WTC11 (cell line): ENCODE measurements around the gene SLC9A3. TPM values are rescaled to one million over a fixed set of nuclear protein-coding genes. Genes with fewer than 3 reads are reported as not detected.
A peak's percentile ranks its signal among the peaks of the same experiment; 100 is the strongest.

Source experiments
- ATAC-seq: fragments of 200-7000 bp; cut with Tn5 transposase; 2 replicates; pipeline ENCODE4 v1.10.0; 2021; ENCODE audit warnings: mild to moderate bottlenecking, moderate library complexity
- CTCF ChIA-PET: fragments of 300-600 bp; sonication (Branson Sonifier 250); formaldehyde crosslinking; loops from one replicate; lab custom pipeline; 2021; ENCODE audit warnings: antibody characterized with exemption; lab: Charles Lee
- POLR2A ChIA-PET: fragments of 350-600 bp; sonication (Branson Sonifier 250); formaldehyde crosslinking; loops from one replicate; lab custom pipeline; 2021; ENCODE audit warnings: antibody characterized with exemption; lab: Charles Lee
- DNase-seq: peaks from one replicate; pipeline ENCODE4 v3.0.0; 2021; ENCODE audit warnings: low spot score
- H3K27ac Mint-ChIP-seq: 2 replicates; pipeline ENCODE4 v1.8.0; 2021; ENCODE audit warnings: mixed read lengths
- H3K27me3 Mint-ChIP-seq: 2 replicates; pipeline ENCODE4 v1.8.0; 2021; ENCODE audit warnings: low read depth, mild to moderate bottlenecking, moderate library complexity, mixed read lengths
- H3K36me3 Mint-ChIP-seq: 2 replicates; pipeline ENCODE4 v1.8.0; 2021; ENCODE audit warnings: mixed read lengths
- H3K4me1 Mint-ChIP-seq: 2 replicates; pipeline ENCODE4 v1.8.0; 2022; ENCODE audit warnings: mixed read lengths
- H3K4me3 Mint-ChIP-seq: 2 replicates; pipeline ENCODE4 v1.8.0; 2021; ENCODE audit warnings: mild to moderate bottlenecking, moderate library complexity, mixed read lengths
- H3K9me3 Mint-ChIP-seq: 2 replicates; pipeline ENCODE4 v1.8.0; 2021; ENCODE audit warnings: mixed read lengths
- CBFB ChIP-seq: sonication (generic); formaldehyde crosslinking; IDR thresholded peaks from 2 replicates; pipeline ENCODE4 v1.8.1; 2022; ENCODE audit warnings: mild to moderate bottlenecking, low read depth, missing genetic modification reagents
- CREB1 ChIP-seq: sonication (generic); formaldehyde crosslinking; IDR thresholded peaks from 2 replicates; pipeline ENCODE4 v1.8.0; 2023; ENCODE audit warnings: mild to moderate bottlenecking, missing genetic modification reagents
- EMX1 ChIP-seq: fragments of 250-450 bp; sonication (Bioruptor Pico); IDR thresholded peaks from 2 replicates; pipeline ENCODE4 v1.8.0; 2021; ENCODE audit warnings: mild to moderate bottlenecking
- ETV6 ChIP-seq: sonication (generic); formaldehyde crosslinking; IDR thresholded peaks from 2 replicates; pipeline ENCODE4 v1.8.1; 2022; ENCODE audit warnings: mild to moderate bottlenecking, missing genetic modification reagents
- JAZF1 ChIP-seq: fragments of 250-450 bp; sonication (Bioruptor Pico); IDR thresholded peaks from 2 replicates; pipeline ENCODE4 v1.9.0; 2021; ENCODE audit warnings: moderate library complexity, mild to moderate bottlenecking, inconsistent platforms
- KAT7 ChIP-seq: sonication (generic); formaldehyde crosslinking; IDR thresholded peaks from 2 replicates; pipeline ENCODE4 v1.8.1; 2023; ENCODE audit warnings: missing genetic modification reagents, mild to moderate bottlenecking, borderline replicate concordance
- NFE2L1 ChIP-seq: sonication (generic); formaldehyde crosslinking; IDR thresholded peaks from 2 replicates; pipeline ENCODE4 v1.8.1; 2023; ENCODE audit warnings: missing genetic modification reagents
- PRRX2 ChIP-seq: fragments of 250-450 bp; sonication (Bioruptor Pico); IDR thresholded peaks from 2 replicates; pipeline ENCODE4 v1.8.0; 2021; ENCODE audit warnings: mild to moderate bottlenecking
- RELA ChIP-seq: sonication (generic); formaldehyde crosslinking; IDR thresholded peaks from 2 replicates; pipeline ENCODE4 v1.8.1; 2022; ENCODE audit warnings: missing genetic modification reagents, mild to moderate bottlenecking, borderline replicate concordance
- SMAD4 ChIP-seq: sonication (generic); formaldehyde crosslinking; IDR thresholded peaks from 2 replicates; pipeline ENCODE4 v1.8.0; 2022; ENCODE audit warnings: mild to moderate bottlenecking, missing genetic modification reagents
- TP53 ChIP-seq: sonication (generic); formaldehyde crosslinking; IDR thresholded peaks from 2 replicates; pipeline ENCODE4 v1.8.1; 2023; ENCODE audit warnings: mild to moderate bottlenecking, missing genetic modification reagents
- ZNF232 ChIP-seq: sonication (generic); formaldehyde crosslinking; IDR thresholded peaks from 2 replicates; pipeline ENCODE4 v1.8.0; 2022; ENCODE audit warnings: mild to moderate bottlenecking, missing genetic modification reagents
- ZNF416 ChIP-seq: fragments of 250-450 bp; sonication (Bioruptor Pico); IDR thresholded peaks from 2 replicates; pipeline ENCODE4 v1.9.0; 2021; ENCODE audit warnings: mild to moderate bottlenecking, inconsistent platforms
- total RNA-seq: library from RNA; stranded (reverse); gene quantifications from 3 replicates; pipeline ENCODE4 v1.2.3, GENCODE V29; 2021
- TF ChIP-seq, protein P1 (sequence below): sonication (generic); formaldehyde crosslinking; IDR thresholded peaks from 2 replicates; pipeline ENCODE4 v1.8.1; 2023; ENCODE audit warnings: mild to moderate bottlenecking, missing genetic modification reagents
- TF ChIP-seq, protein P2 (sequence below): sonication (generic); formaldehyde crosslinking; IDR thresholded peaks from 2 replicates; pipeline ENCODE4 v1.8.0; 2022; ENCODE audit warnings: mild to moderate bottlenecking, missing genetic modification reagents
- TF ChIP-seq, protein P3 (sequence below): fragments of 250-450 bp; sonication (Bioruptor Pico); IDR thresholded peaks from 2 replicates; pipeline ENCODE4 v1.8.0; 2021; ENCODE audit warnings: mild to moderate bottlenecking
- TF ChIP-seq, protein P4 (sequence below): sonication (generic); formaldehyde crosslinking; IDR thresholded peaks from 2 replicates; pipeline ENCODE4 v1.8.1; 2022; ENCODE audit warnings: low read depth, missing genetic modification reagents, borderline replicate concordance
- TF ChIP-seq, protein P5 (sequence below): sonication (generic); formaldehyde crosslinking; IDR thresholded peaks from 2 replicates; pipeline ENCODE4 v1.8.1; 2023; ENCODE audit warnings: mild to moderate bottlenecking, missing genetic modification reagents
- TF ChIP-seq, protein P6 (sequence below): sonication (generic); formaldehyde crosslinking; IDR thresholded peaks from 2 replicates; pipeline ENCODE4 v1.8.0; 2022; ENCODE audit warnings: mild to moderate bottlenecking, missing genetic modification reagents
- TF ChIP-seq, protein P7 (sequence below): fragments of 250-450 bp; sonication (Bioruptor Pico); IDR thresholded peaks from 2 replicates; pipeline ENCODE4 v1.9.0; 2021; ENCODE audit warnings: mild to moderate bottlenecking
- TF ChIP-seq, protein P8 (sequence below): sonication (generic); formaldehyde crosslinking; IDR thresholded peaks from 2 replicates; pipeline ENCODE4 v1.8.1; 2022; ENCODE audit warnings: mild to moderate bottlenecking, missing genetic modification reagents, moderate library complexity, borderline replicate concordance

The SLC9A3 gene
- total RNA-seq, 1 experiment from 2014 or later, result 1.6 TPM

DNA sequence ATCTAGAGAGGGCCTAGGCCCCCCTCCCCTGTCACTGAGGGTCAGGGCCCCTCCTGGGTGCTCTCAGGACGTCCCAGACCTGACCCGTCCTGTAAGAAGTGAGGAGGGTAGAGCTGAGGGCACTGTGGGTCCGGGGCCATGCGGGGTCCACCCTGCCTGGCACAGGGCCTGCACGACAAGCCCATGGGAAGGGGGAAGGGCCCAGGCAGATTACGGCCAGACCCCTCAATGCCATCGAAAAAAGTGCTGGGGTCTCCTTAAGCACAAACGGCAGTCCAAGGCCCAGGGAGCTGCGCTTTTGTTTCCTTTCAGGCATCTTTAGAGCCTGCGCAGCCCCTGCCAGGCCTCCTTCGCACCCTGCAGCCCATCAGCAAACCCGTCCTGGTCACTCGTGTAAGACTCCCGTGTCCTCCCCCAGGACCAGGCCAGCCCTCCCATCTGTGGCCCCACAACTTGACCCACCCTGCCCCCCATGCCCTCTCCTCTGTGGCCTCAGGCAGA is 85.7 kb downstream of the SLC9A3 start:
- no peaks in the 10 kb centered on the region for H3K9me3 Mint-ChIP-seq
- DNase-seq, result peak; percentile 18
- CTCF ChIA-PET, result interaction anchor here (2.7 kb wide), 1 partner anchor 8 kb away, joined by 27 read pairs; no protein-coding TSS in a partner anchor

DNA sequence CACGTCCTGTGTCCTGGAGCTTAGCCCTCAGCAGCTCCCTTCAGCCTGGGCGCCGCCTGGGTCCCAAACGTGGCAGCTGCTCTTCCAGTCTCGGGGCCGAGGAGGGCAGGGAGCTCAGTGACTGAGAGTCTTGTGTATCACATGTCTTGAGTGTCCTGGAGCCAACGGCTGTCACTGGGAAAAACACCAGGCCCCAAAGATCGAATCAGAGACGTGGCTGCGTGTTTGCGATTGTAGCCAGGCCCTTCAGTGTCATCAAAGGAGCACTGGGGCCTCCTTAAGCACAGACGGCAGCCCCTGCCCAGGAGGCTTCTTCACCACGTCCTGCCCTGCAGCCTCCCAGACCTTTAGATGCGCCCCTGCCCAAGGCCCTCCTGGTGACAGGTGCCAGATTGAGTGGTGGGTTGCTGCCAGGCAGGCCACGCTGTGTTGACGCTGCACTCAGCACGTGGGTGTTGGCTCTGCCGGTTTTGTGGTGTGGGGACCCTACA is 86.9 kb downstream of the SLC9A3 start:
- DNase-seq, result peak; percentile 11
- Mint-ChIP-seq H3K27ac (no peak overlapping the region), H3K9me3 (no peaks in the 10 kb centered on the region), H3K4me3 (no peak overlapping the region), H3K4me1 (peaks cover 5% of the 10 kb centered on the region), H3K36me3 (no peaks in the 10 kb centered on the region), H3K27me3 (peaks cover 5% of the 10 kb centered on the region)
- ChIA-PET POLR2A (no interaction called here), CTCF (interaction anchor here (1.1 to 2.7 kb wide), 9 partner anchors 9 to 120 kb away, joined by 3 to 27 read pairs (median 6); partner anchors contain the start of gene AHRR)
- ATAC-seq, result no peak
- TF ChIP-seq EMX1, result no peak
- TF ChIP-seq ETV6 (CRISPR knock-in tag), result no peak
- TF ChIP-seq, protein P1, sequence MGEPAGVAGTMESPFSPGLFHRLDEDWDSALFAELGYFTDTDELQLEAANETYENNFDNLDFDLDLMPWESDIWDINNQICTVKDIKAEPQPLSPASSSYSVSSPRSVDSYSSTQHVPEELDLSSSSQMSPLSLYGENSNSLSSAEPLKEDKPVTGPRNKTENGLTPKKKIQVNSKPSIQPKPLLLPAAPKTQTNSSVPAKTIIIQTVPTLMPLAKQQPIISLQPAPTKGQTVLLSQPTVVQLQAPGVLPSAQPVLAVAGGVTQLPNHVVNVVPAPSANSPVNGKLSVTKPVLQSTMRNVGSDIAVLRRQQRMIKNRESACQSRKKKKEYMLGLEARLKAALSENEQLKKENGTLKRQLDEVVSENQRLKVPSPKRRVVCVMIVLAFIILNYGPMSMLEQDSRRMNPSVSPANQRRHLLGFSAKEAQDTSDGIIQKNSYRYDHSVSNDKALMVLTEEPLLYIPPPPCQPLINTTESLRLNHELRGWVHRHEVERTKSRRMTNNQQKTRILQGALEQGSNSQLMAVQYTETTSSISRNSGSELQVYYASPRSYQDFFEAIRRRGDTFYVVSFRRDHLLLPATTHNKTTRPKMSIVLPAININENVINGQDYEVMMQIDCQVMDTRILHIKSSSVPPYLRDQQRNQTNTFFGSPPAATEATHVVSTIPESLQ (CRISPR knock-in tag), result no peak
- no peak for TF ChIP-seq NFE2L1
- TF ChIP-seq, protein P2, sequence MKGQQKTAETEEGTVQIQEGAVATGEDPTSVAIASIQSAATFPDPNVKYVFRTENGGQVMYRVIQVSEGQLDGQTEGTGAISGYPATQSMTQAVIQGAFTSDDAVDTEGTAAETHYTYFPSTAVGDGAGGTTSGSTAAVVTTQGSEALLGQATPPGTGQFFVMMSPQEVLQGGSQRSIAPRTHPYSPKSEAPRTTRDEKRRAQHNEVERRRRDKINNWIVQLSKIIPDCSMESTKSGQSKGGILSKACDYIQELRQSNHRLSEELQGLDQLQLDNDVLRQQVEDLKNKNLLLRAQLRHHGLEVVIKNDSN, result no peak
- TF ChIP-seq, protein P3, sequence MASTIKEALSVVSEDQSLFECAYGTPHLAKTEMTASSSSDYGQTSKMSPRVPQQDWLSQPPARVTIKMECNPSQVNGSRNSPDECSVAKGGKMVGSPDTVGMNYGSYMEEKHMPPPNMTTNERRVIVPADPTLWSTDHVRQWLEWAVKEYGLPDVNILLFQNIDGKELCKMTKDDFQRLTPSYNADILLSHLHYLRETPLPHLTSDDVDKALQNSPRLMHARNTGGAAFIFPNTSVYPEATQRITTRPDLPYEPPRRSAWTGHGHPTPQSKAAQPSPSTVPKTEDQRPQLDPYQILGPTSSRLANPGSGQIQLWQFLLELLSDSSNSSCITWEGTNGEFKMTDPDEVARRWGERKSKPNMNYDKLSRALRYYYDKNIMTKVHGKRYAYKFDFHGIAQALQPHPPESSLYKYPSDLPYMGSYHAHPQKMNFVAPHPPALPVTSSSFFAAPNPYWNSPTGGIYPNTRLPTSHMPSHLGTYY (CRISPR knock-in tag), result no peak
- TF ChIP-seq KAT7 (CRISPR knock-in tag), result no peak
- TF ChIP-seq RELA (CRISPR knock-in tag), result no peak
- TF ChIP-seq ZNF232, result no peak
- no peak for TF ChIP-seq CBFB (CRISPR knock-in tag)
- TF ChIP-seq, protein P4, sequence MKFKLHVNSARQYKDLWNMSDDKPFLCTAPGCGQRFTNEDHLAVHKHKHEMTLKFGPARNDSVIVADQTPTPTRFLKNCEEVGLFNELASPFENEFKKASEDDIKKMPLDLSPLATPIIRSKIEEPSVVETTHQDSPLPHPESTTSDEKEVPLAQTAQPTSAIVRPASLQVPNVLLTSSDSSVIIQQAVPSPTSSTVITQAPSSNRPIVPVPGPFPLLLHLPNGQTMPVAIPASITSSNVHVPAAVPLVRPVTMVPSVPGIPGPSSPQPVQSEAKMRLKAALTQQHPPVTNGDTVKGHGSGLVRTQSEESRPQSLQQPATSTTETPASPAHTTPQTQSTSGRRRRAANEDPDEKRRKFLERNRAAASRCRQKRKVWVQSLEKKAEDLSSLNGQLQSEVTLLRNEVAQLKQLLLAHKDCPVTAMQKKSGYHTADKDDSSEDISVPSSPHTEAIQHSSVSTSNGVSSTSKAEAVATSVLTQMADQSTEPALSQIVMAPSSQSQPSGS (CRISPR knock-in tag), result no peak
- TF ChIP-seq, protein P5, sequence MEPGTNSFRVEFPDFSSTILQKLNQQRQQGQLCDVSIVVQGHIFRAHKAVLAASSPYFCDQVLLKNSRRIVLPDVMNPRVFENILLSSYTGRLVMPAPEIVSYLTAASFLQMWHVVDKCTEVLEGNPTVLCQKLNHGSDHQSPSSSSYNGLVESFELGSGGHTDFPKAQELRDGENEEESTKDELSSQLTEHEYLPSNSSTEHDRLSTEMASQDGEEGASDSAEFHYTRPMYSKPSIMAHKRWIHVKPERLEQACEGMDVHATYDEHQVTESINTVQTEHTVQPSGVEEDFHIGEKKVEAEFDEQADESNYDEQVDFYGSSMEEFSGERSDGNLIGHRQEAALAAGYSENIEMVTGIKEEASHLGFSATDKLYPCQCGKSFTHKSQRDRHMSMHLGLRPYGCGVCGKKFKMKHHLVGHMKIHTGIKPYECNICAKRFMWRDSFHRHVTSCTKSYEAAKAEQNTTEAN (CRISPR knock-in tag), result no peak
- TF ChIP-seq PRRX2 (CRISPR knock-in tag), result no peak
- no peak for TF ChIP-seq CREB1 (CRISPR knock-in tag)
- TF ChIP-seq ZNF416 (CRISPR knock-in tag), result no peak

More for the DNA sequence above, 85.7 kb downstream of the SLC9A3 start:
- H3K27me3 Mint-ChIP-seq, result peaks cover 5% of the 10 kb centered on the region
- H3K36me3 Mint-ChIP-seq, result no peaks in the 10 kb centered on the region
- no peak for ATAC-seq
- peaks cover 10% of the 10 kb centered on the region for H3K4me1 Mint-ChIP-seq
- POLR2A ChIA-PET, result no interaction called here
- TF ChIP-seq JAZF1, result no peak
- TF ChIP-seq ZNF416 (CRISPR knock-in tag), result no peak
- TF ChIP-seq, protein P6, sequence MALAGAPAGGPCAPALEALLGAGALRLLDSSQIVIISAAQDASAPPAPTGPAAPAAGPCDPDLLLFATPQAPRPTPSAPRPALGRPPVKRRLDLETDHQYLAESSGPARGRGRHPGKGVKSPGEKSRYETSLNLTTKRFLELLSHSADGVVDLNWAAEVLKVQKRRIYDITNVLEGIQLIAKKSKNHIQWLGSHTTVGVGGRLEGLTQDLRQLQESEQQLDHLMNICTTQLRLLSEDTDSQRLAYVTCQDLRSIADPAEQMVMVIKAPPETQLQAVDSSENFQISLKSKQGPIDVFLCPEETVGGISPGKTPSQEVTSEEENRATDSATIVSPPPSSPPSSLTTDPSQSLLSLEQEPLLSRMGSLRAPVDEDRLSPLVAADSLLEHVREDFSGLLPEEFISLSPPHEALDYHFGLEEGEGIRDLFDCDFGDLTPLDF (CRISPR knock-in tag), result no peak
- TF ChIP-seq RELA (CRISPR knock-in tag), result no peak
- TF ChIP-seq SMAD4, result no peak
- TF ChIP-seq, protein P7, sequence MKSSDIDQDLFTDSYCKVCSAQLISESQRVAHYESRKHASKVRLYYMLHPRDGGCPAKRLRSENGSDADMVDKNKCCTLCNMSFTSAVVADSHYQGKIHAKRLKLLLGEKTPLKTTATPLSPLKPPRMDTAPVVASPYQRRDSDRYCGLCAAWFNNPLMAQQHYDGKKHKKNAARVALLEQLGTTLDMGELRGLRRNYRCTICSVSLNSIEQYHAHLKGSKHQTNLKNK (CRISPR knock-in tag), result no peak
- TF ChIP-seq, protein P4 (CRISPR knock-in tag), result no peak
- TF ChIP-seq TP53 (CRISPR knock-in tag), result no peak
- TF ChIP-seq, protein P8, sequence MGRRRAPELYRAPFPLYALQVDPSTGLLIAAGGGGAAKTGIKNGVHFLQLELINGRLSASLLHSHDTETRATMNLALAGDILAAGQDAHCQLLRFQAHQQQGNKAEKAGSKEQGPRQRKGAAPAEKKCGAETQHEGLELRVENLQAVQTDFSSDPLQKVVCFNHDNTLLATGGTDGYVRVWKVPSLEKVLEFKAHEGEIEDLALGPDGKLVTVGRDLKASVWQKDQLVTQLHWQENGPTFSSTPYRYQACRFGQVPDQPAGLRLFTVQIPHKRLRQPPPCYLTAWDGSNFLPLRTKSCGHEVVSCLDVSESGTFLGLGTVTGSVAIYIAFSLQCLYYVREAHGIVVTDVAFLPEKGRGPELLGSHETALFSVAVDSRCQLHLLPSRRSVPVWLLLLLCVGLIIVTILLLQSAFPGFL (CRISPR knock-in tag), result no peak
- no peak overlapping the region for H3K4me3 Mint-ChIP-seq
- H3K27ac Mint-ChIP-seq, result no peak overlapping the region
